ELF-1 (cell line): ENCODE measurements around the gene PEX13.
"Not testable (repeated sequence)": the region's sequence is repeated elsewhere in the genome, so short reads cannot be mapped to it uniquely, and the experiment has no call there.

Source experiments
- DNase-seq: peaks from one replicate; pipeline ENCODE4 v3.0.0-alpha.2; 2016; ENCODE audit warnings: low read depth, low spot score

Gene PEX13

GRCh38 chr2:61009355-61009754 lies 8.2 kb upstream of the PEX13 start:
- DNase-seq: no peak

DNA sequence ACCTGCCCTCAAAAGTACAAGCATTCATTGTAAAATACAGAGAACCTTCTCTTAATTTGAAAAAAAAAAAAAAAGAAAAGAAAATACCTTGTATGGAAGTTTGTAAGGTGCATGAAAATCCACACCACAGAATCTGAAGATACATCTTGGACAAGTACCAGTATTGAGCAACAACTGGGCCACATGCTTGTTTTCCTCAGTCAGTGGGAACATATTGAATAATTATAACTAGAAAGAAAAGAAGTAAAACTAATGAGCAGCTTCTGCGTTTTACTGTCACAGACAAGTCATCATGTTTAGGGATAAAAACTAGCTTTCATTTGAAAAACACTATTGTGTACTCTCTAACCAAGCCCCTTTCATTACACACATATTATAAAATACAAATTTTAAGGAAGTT lies 5.8 kb upstream of the PEX13 start:
- no peak for DNase-seq

- DNase-seq: not testable (repeated sequence)
Measured at GRCh38 chr2:61012303-61012702, 5.2 kb upstream of the PEX13 start.

GRCh38 chr2:61013382-61013781 lies 4.1 kb upstream of the PEX13 start:
- DNase-seq: no peak

GRCh38 chr2:61014763-61015162 lies 2.8 kb upstream of the PEX13 start:
- no peak for DNase-seq

- no peak for DNase-seq
Measured at GRCh38 chr2:61015976-61016375, 1.5 kb upstream of the PEX13 start.

DNA sequence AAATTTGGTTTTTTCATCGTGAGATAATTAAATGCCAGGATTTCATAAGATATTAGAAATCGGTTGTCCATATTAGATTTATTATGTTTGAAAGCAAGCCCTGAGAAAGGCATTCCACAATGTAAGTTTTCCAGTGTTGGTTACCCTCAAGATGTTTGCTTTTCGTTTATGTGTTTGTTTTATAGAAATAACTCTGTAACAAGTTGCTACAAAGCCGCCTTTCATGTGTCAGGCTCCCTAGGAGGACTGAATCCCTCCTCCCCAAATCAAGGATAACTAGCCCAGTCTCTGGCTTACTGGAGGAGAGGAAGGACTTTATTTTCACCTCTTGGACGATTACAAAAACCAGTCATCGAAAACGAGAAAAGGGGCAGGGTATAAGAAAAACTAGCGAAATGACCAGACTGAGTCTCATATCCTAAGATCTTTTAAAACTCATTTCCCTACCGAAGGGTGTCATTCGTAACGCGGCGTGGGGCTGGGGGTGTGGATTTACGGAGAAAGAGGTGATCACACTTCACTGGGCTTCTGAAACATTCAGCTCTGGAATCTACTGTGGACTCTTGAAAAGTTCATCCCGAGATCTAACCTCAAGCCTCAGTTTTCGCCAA lies 1.0 kb upstream of the PEX13 start:
- DNase-seq: no peak

GRCh38 chr2:61017003-61017555 lies 441 bp upstream of the PEX13 start:
- peak; percentile 90 for DNase-seq

DNA sequence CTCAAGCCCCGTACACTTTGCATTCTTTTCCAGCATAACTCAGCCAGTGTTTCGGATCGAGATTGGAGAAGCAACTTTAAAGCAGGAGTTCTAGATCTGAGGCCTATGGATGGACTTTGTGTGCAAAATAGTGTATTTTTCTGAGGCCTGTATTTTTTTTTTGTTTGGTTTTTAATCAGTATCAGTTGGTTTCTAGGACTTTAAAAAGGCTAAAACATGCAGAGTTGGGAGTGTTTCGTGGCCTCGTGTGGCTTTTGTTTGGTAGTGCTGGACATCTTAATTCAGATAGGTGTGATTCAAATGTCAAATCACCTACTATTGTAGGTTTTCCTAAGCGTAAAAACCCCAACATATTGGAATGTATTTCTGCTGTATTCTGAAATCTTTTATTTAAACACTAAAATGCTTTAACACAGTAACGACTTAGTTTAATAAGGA lies 817 bp downstream of the PEX13 start:
- no peak for DNase-seq

DNA sequence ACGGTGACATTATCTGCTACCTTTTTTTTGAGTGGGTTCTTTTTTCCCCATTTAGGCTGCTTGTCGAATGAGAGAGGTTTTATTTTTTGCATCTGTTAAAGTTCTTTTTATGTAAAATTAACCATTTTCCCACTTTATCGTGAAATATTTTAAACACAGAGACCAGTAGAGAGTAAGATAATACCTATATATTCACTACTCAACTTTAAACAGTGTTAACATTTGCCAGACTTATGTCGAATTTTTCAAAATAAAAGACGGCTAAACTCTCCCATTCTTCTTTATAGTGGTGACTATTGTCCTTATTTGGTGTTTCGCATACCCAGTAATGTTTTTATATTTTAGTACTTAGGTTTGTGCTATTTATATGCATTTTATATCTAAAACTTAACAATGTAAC lies 1.3 kb downstream of the PEX13 start:
- DNase-seq: no peak

DNA sequence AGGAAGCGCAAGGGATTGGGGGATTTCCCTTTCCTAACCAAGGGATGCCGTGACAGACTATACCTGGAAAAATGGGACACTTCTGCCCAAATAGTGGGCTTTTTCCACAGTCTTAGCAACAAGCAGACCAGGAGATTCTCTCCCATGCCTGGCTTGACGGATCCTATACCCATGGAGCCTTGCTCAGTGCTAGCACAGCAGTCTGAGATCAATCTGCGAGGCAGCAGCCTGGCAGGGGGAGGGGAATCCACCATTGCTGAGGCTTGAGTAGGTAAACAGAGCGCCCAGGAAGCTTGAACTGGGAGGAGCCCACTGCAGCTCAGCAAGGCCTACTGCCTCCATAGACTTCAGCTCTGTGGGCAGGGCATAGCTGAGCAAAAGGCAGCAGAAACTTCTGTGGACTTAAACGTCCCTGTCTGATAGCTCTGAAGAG lies 3.7 kb downstream of the PEX13 start:
- no peak for DNase-seq

DNA sequence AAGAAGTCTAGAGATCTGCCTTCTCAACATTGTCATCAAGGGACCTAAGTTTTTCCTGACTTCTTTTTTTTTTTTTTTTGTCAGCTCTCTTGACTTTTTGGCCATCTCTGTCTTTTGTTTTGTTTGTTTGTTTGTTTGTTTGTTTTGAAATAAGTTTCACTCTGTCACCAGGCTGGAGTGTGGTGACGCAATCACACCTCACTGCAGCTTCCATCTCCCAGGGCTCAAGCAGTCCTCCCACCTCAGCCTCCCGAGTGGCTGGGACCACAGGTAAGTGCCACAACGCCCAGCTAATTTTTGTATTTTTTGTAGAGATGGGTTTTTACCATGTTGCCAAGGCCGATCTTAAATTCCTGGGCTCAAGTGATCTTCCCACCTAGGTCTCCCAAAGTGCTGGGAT lies 6.2 kb downstream of the PEX13 start:
- no peak for DNase-seq

- DNase-seq: no peak
Measured at GRCh38 chr2:61029533-61029932, 12.0 kb downstream of the PEX13 start.

DNA sequence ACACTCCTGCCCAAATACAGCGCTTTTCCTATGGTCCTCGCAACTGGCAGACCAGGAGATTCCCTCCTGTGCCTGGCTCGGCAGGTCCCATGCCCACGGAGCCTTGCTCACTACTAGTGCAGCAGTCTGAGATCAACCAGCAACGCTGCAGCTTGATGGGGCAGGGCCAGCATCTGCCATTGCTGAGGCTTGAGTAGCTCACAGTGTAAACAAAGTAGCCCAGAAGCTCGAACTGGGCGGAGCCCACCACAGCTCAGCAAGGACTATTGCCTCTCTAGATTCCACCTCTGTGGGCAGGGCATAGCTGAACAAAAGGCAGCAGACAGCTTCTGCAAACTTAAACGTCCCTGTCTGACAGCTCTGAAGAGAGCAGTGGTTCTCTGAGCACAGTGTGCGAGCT lies 17.1 kb downstream of the PEX13 start:
- DNase-seq: not testable (repeated sequence)

DNA sequence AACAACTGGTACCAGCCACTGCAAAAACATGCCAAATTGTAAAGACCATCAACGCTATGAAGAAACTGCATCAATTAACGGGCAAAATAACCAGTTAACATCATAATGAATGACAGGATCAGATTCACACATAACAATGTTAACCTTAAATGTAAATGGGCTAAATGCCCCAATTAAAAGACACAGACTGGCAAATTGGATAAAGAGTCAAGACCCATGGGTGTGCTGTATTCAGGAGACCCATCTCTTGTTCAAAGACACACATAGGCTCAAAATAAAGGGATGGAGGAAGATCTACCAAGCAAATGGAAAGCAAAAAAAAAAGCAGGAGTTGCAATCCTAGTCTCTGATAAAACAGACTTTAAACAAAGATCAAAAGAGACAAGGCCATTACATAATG lies 19.1 kb downstream of the PEX13 start:
- not testable (repeated sequence) for DNase-seq

DNA sequence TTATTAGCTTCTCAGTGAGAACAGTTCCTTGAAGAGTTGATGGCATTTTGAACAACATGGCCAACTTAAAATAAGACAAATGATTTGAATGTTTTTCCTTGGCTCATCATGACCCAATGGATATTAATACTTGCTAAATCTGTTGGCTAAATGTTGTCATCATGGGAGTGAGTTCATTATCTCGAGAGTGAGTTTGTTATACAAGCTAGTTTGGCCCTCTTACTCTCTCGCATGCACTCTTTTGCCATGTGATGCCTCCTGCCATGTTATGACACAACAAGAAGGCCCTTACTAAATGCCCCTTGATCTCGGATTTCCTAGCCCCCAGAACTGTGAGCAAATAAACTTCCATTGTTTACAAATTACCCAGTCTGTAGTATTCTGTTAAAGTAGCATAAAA lies 25.3 kb downstream of the PEX13 start:
- no peak for DNase-seq

GRCh38 chr2:61044636-61045035 lies 27.1 kb downstream of the PEX13 start:
- no peak for DNase-seq

DNA sequence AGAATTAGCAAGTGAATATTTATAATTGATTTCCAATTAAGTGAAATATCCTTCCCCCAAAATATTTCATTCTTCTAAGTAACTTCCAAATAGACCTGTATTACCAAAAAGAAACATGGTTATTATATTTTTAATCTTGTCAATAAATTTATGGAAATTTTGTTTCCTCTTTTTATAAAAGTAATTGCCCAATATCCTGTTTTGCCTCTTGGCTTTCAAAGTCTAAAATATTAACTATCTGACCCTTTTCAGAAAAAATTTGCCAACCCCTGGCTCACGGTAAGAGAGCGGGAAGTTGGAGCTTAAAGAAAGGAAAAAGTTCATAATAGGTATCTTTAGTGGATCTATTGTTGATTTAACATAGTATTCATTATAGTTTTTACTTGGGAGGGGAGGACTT lies 27.7 kb downstream of the PEX13 start:
- no peak for DNase-seq

GRCh38 chr2:61045999-61046398 lies 28.5 kb downstream of the PEX13 start:
- no peak for DNase-seq

GRCh38 chr2:61055557-61055956 lies 38.0 kb downstream of the PEX13 start:
- no peak for DNase-seq

DNA sequence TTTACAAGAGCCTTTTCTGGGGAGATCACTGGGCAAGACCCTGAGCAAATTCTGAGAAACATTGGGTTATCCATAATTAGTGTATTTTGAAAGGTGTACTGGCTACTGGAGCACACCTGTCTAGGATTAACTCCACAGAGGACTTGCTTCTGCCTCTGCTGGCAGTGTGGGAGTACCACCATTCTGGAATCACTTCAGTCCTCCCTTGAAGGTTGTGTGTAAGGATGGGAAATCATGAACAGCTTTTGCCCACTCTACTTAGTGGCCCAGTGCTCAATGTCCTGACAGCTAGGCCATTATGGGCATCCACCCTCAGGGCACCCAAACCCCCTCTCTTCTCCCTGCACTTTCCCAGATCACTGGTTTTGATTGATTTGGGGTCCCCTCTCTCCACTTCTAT lies 40.0 kb downstream of the PEX13 start:
- DNase-seq: no peak

DNA sequence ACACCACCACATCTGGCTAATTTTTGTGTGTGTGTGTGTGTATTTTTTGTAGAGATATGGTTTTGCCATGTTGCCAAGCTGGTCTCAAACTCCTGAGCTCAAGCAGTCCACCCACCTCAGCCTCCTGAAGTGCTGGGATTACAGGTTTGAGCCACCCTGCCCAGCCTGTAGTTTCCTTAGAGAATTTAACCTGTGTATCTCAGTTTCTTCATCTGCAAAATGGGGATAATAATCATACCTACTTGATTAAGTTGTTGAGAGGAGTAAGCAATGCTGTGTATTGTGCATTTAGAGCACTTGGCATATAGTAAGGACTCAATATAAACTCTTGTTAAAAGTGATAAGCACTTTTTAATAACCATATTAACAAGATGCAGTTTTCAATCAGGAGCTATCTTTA lies 41.9 kb downstream of the PEX13 start:
- DNase-seq: no peak

DNA sequence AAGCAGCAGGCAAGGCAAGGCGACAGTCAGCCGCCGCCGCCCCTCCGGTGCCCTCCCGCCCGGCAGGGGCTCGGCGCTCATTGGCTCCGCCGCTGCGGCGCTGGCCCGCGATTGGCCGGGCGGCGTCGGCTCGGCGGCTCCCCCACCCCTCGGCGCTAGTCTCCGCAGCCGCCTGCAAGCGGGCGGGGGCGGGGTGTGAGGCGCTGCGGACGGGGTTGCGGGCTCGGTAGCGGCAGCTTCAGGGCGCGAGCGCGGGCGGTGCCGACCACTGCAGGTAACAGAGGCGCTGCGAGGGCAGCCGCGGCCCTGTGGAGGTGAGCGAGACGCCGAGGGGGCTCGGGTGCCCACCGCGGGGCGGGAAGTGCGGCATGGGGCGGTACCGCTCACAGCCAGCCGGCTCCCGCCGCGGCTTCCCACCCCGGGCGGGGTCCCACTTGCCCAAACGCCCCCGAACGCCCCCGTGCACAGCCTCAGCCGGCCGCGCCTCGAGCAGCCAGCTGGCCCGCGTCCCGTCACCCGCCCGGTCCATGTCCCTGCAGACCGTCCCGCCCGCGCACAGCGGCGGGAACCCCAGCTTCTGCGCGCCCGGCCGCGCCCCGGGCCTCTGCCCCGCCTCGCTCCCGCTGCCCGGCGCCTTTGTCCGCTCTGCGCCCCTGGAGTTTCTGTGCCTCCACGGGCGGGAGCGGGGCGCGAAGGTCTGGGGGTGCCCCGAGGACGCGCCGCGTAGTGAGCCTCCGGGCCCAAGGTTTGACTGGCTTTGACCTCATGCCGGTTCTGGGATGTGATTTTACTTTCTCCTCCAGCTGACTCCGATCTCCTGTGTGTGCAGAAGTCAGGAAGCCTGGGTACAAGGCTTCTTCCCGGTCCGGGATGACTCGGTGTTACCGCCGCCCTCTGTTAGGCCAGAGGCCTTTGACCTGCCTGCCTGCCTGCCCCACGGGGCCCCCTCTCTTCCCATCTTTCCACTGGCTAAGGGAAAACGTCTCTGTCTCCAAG lies 48.5 kb downstream of the PEX13 start, which contains the start of gene SANBR:
SANBR (plus strand) TSS at position 158 of the 996 bp plus-strand sequence. CDS start 4,480 bp downstream, outside the sequence.
- DNase-seq: peak; percentile 96
